GM12873 (cell line): ENCODE measurements around the gene SERPINB10.

Experiments
- CTCF ChIP-seq: IDR thresholded peaks from 2 replicates; pipeline ENCODE4 v1.5.1; 2012; ENCODE audit warnings: low read depth, mild to moderate bottlenecking, moderate library complexity, low read length, control low read depth; ENCODE audit not compliant: insufficient read depth; ENCODE audit errors: missing control alignments

The SERPINB10 gene

GRCh38 chr18:63892566-63892965 lies 15.2 kb upstream of the SERPINB10 start:
- no peak for TF ChIP-seq CTCF

DNA sequence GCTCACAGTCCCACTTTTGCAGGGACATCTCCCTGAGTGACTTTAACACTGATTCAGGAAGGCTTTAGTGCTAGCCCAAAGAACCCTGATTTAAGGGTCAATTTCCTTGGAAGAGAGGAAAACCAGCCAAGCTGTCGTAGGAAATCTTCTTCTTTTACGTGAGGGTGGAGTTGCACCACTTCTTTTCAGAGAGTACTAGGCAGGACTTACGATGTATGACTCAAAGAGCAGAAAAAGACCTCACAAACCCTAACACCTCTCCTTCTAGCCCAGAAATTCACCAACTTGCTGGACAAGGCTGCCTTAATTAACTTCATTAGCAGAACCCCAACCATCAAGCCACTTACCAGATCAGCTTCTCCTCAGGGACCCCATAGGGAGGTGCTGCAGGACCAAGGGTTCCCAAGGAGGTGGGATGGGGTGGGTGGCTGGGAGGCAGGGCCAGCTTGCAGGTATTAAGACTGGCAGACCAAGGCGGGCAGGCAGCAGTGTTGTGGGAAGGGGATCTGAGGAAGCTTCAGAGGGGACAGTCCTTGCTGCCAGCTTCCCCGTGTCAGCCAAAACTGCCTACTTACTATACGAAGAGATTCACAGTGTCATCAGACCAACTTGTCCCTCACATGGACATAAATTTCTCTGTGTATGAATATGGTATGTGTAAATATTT lies 13.5 kb upstream of the SERPINB10 start:
- no peak for TF ChIP-seq CTCF

DNA sequence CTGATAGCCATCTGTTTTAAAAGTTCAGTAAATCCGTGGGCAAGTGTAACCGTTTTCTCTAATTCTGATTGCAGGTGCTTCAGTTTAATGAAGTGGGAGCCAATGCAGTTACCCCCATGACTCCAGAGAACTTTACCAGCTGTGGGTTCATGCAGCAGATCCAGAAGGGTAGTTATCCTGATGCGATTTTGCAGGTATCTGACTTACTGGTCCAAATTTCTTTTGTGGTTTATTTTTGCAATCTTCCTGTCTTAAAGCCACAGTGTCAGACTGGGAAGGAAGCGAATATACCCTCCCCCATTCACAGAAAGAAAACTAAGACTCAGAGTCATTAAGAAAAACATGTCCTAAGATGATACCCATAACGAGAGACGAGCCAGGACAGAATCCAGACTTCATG lies 12.6 kb upstream of the SERPINB10 start:
- no peak for TF ChIP-seq CTCF

- no peak for TF ChIP-seq CTCF
These were observed 10.7 kb upstream of the SERPINB10 start for GRCh38 chr18:63897072-63897471.

- TF ChIP-seq CTCF, result no peak
These were observed 8.6 kb upstream of the SERPINB10 start for GRCh38 chr18:63899206-63899605.

DNA sequence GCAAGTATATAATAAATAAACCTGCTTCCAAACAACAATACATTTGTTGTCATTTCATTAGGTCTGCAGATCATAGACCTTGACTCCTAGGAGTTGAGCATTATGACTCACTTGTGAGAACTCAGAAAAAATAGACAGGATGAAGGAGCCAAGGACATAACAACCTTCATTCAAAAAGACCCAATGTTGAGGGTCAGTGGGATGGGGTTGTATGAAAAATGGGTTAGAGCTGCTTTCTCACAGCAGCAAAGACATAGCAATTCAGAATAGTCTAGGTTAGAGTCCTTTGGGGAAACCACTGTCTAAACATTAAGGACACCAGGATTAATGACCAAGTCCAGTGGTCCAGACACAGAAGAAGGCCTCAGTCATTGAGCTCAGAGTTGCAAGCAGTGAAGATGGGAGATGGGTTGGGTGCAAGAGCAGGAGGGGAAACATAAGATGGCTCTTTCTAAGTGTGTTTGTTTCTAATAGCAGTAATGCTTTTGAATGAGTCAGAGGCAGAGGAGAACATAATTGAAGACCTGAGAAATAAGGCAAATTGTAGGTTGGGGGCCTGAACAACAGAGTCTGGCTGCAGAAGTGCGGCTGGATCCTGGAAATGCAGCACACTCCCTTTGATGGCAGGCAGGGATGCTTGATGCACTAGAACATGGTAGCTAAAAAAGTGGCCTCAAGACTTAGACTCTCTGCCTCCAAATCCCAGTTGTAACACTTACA lies 3.7 kb upstream of the SERPINB10 start:
- no peak for TF ChIP-seq CTCF

DNA sequence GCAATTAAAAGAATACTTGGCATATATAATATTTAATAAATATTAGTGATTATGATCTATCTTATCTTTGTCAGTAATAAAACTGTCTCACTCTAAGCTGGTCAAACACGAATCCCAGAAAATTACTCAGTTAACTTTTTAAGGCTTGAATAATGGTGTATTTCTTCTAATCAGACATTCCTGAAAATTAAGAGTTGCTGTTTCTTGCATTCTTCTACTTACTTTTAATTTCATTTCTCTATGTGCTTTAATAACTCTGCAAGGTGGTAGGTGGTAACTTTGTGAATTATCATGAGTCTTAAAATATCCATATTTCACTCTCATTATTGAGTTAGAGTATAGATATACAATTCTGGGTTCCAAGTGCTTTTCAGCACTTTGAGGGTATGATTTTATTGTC lies 3.1 kb upstream of the SERPINB10 start:
- TF ChIP-seq CTCF, result no peak
